Measurements from ENCODE around the gene STX11.
"Not testable (repeated sequence)": the region's sequence is repeated elsewhere in the genome, so short reads cannot be mapped to it uniquely, and the experiment has no call there.

GRCh38 chr6:144180354-144180753 lies 30.0 kb downstream of the STX11 start:
- not testable (repeated sequence) for TF ChIP-seq CTCF (conservative IDR thresholded peaks at IDR 0.05); EZH2 (IDR thresholded peaks at IDR 0.05; ENCODE audit: low read depth)
